Trophoblast cell (in vitro differentiated cells and primary cell): ENCODE results near the gene AP1S3.
"Not testable (repeated sequence)": the region's sequence is repeated elsewhere in the genome, so short reads cannot be mapped to it uniquely, and the experiment has no call there.

Experiments
- DNase-seq, 2 donors: peaks; one replicate each; pipeline ENCODE4 v3.0.0-alpha.2; 2016
- H2AFZ ChIP-seq: 2 replicates; pipeline ENCODE4 v1.6.1; 2013; ENCODE audit warnings: low read length, moderate library complexity, mild to moderate bottlenecking; ENCODE audit not compliant: insufficient read depth, poor library complexity
- H2AK5ac ChIP-seq: 2 replicates; pipeline ENCODE4 v1.6.1; 2013; ENCODE audit warnings: mild to moderate bottlenecking, low read length
- H2BK120ac ChIP-seq: 2 replicates; pipeline ENCODE4 v1.6.1; 2013; ENCODE audit warnings: low read length, mild to moderate bottlenecking, moderate library complexity; ENCODE audit not compliant: insufficient read depth, poor library complexity
- H2BK12ac ChIP-seq: 2 replicates; pipeline ENCODE4 v1.6.1; 2013; ENCODE audit warnings: mild to moderate bottlenecking, low read length, moderate library complexity
- H2BK5ac ChIP-seq: 2 replicates; pipeline ENCODE4 v1.6.1; 2013; ENCODE audit warnings: low read length, low read depth, moderate library complexity, mild to moderate bottlenecking; ENCODE audit not compliant: poor library complexity
- H3K14ac ChIP-seq: 2 replicates; pipeline ENCODE4 v1.6.1; 2013; ENCODE audit warnings: mild to moderate bottlenecking, low read length
- H3K18ac ChIP-seq: 2 replicates; pipeline ENCODE4 v1.6.1; 2013; ENCODE audit warnings: mild to moderate bottlenecking, low read length
- H3K23ac ChIP-seq: 2 replicates; pipeline ENCODE4 v1.6.1; 2013; ENCODE audit warnings: low read length
- H3K27ac ChIP-seq: 2 replicates; pipeline ENCODE4 v1.5.1; 2013; ENCODE audit warnings: low read depth, mild to moderate bottlenecking, inconsistent platforms, low read length, moderate library complexity
- H3K27me3 ChIP-seq: 2 replicates; pipeline ENCODE4 v1.6.1; 2013; ENCODE audit warnings: inconsistent platforms, mild to moderate bottlenecking, low read length, moderate library complexity; ENCODE audit not compliant: insufficient read depth
- H3K36me3 ChIP-seq, 2 experiments: 1 replicate in 1 of 2; 2 replicates in 1 of 2; pipeline ENCODE4 v1.6.1; 2013; ENCODE audit warnings: low read length in 2 of 2, mild to moderate bottlenecking in 2 of 2, moderate library complexity in 1 of 2; ENCODE audit not compliant: insufficient read depth in 2 of 2, control insufficient read depth in 1 of 2
- H3K4ac ChIP-seq: 2 replicates; pipeline ENCODE4 v1.6.1; 2013; ENCODE audit warnings: low read depth, mild to moderate bottlenecking, low read length, moderate library complexity
- H3K4me1 ChIP-seq, 2 experiments: 1 replicate in 1 of 2; 2 replicates in 1 of 2; pipeline ENCODE4 v1.6.1; 2013; ENCODE audit warnings: low read length in 2 of 2, mild to moderate bottlenecking in 2 of 2, moderate library complexity in 1 of 2; ENCODE audit not compliant: insufficient read depth in 2 of 2, control insufficient read depth in 1 of 2
- H3K4me2 ChIP-seq: 2 replicates; pipeline ENCODE4 v1.6.1; 2013; ENCODE audit warnings: inconsistent platforms, mild to moderate bottlenecking, low read length, moderate library complexity
- H3K4me3 ChIP-seq: 2 replicates; pipeline ENCODE4 v1.5.1; 2013; ENCODE audit warnings: mild to moderate bottlenecking, low read depth, low read length, inconsistent platforms
- H3K79me1 ChIP-seq: one replicate; pipeline ENCODE4 v1.6.1; 2013; ENCODE audit warnings: low read length
- H3K79me2 ChIP-seq: 2 replicates; pipeline ENCODE4 v1.6.1; 2013; ENCODE audit warnings: low read length, mild to moderate bottlenecking; ENCODE audit not compliant: control insufficient read depth, insufficient read depth, poor library complexity
- H3K9ac ChIP-seq: 2 replicates; pipeline ENCODE4 v1.6.1; 2013; ENCODE audit warnings: mild to moderate bottlenecking, low read length
- H3K9me3 ChIP-seq: 2 replicates; pipeline ENCODE4 v1.6.1; 2013; ENCODE audit warnings: low read depth, mild to moderate bottlenecking, control low read depth, inconsistent platforms, low read length; ENCODE audit not compliant: insufficient read depth
- H4K12ac ChIP-seq: 2 replicates; pipeline ENCODE4 v1.6.1; 2013; ENCODE audit warnings: low read depth, mild to moderate bottlenecking, low read length, moderate library complexity
- H4K8ac ChIP-seq: 2 replicates; pipeline ENCODE4 v1.6.1; 2013; ENCODE audit warnings: low read depth, mild to moderate bottlenecking, low read length, moderate library complexity
- H4K91ac ChIP-seq: one replicate; pipeline ENCODE4 v1.6.1; 2013; ENCODE audit warnings: low read depth, mild to moderate bottlenecking, low read length, moderate library complexity
- WGBS: extraction: QIAGEN DNeasy Blood & Tissue Kit; methylation state at CpG from one replicate; pipeline ENCODE4 v1.1.7; 2013; ENCODE audit warnings: missing lambda C conversion rate; ENCODE audit not compliant: insufficient read length, insufficient coverage; ENCODE audit errors: extremely low coverage; 5-methylcytosine and 5-hydroxymethylcytosine counted together

AP1S3 gene

DNA sequence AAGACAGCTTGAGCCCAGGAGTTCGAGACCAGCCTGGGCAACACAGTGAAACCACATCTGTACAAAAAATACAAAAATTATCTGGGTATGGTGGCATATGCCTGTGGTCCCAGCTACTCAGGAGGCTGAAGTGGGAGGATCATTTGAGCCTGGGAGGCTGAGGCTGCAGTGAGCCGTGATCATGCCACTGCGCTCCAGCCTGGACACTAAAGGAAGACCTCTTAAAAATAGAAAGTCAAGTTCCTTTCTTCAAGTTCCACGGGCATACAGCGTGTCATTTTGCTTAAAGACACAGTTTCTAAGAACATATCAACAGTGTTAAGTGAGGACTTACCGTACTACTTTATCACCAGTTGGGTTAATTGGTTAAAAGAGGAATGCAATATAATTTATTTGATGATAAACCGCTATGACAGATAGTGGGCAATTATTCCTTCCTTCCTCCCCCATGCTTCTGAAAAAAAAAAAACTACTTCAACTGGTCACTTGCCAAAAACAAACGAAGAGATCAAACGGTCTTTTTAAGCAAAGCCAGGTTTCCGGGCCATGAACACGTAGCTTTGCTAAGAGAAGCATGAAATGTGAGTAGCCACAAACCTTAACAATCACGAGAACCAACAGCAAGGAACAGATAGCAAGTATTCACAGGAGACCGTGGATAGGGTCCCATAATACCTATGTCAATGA, 21.4 kb downstream of the AP1S3 start:
- Histone ChIP-seq H2BK5ac (no peak overlapping the region), H3K36me3 (no peaks in the 10 kb centered on the region), H4K91ac (no peak overlapping the region), H3K4ac (no peak overlapping the region), H3K79me2 (no peaks in the 10 kb centered on the region), H2BK12ac (no peak overlapping the region), H3K27ac (no peak overlapping the region), H4K12ac (no peak overlapping the region), H3K79me1 (no peaks in the 10 kb centered on the region), H2AFZ (no peak overlapping the region), H3K14ac (no peak overlapping the region), H3K4me3 (no peak overlapping the region), H3K18ac (no peak overlapping the region), H3K9ac (no peak overlapping the region), H3K9me3 (no peaks in the 10 kb centered on the region), H3K27me3 (no peaks in the 10 kb centered on the region), H3K23ac (no peak overlapping the region), H3K4me2 (no peak overlapping the region), H3K4me1 (peaks cover 0 to 2% of the 10 kb centered on the region in 2 experiments), H4K8ac (no peak overlapping the region), H2BK120ac (no peak overlapping the region), H2AK5ac (no peak overlapping the region)
- no peak for DNase-seq
- WGBS = no CpG with 5 or more reads among the region's 13 CpGs

DNA sequence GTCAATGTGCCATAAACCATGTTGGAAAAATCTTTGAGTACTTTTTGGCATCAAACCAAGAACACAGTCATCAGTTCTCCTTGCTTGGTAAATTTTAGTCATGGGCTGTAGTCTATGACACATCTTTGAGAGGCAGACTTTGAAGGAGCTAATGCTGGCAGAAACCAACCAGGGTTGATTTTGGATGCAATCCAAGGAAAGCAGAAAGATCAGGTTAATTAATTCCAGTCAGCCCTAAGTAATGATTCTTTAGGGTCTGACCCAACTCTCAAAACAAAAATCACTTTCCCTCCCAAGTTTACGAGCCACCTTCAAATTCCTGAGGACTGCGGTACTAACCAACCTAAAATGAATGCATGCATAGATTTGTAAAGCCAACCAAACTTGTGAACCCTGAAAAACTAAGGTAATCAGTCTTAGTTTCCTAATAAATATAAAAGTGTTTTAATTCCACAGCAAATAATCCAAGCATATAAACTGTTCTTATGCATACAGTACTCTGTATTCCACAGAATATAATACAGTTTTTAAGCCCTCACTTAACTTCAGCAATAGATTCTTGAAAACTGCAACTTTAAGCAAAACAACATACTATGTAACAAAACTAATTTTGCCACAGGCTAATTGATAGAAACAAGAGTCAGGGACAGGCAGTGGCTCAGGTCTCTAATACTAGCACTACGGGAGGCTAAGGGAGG, 22.0 kb downstream of the AP1S3 start:
- Histone ChIP-seq H3K36me3 (no peaks in the 10 kb centered on the region), H3K9me3 (no peaks in the 10 kb centered on the region), H3K9ac (no peak overlapping the region), H2AFZ (no peak overlapping the region), H3K14ac (no peak overlapping the region), H2AK5ac (no peak overlapping the region), H3K4me1 (no peaks in the 10 kb centered on the region), H3K4me3 (no peak overlapping the region), H4K12ac (no peak overlapping the region), H3K4me2 (no peak overlapping the region), H3K23ac (no peak overlapping the region), H3K27me3 (no peaks in the 10 kb centered on the region), H2BK5ac (no peak overlapping the region), H3K18ac (no peak overlapping the region), H2BK120ac (no peak overlapping the region), H2BK12ac (no peak overlapping the region), H4K8ac (no peak overlapping the region), H3K4ac (no peak overlapping the region), H3K27ac (no peak overlapping the region), H3K79me2 (no peaks in the 10 kb centered on the region), H3K79me1 (no peaks in the 10 kb centered on the region), H4K91ac (no peak overlapping the region)
- DNase-seq = no peak
- no CpG with 5 or more reads among the region's 3 CpGs for WGBS

DNA sequence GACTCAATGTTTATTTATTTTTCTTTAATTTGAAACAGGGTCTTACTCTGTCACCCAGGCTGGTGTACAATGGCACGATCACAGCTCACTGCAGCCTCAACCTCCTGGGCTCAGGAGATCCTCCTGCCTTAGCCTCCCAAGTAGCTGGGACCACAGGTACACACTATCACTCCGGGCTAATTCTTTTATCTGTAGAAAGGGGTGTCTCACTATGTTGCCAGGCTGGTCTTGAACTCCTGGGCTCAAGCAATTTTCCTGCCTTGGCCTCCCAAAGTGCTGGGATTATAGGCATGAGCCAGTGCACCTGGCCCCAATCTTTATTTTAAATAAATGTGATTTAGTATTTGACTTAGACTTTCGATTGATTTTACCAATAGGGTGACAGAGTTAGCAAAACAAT, 22.6 kb downstream of the AP1S3 start:
- DNase-seq, H4K91ac ChIP-seq, H3K9ac ChIP-seq, H3K4ac ChIP-seq, H3K36me3 ChIP-seq, H3K27ac ChIP-seq, H3K79me2 ChIP-seq, H3K4me2 ChIP-seq, H3K27me3 ChIP-seq, H2BK5ac ChIP-seq, H3K18ac ChIP-seq, H4K8ac ChIP-seq, H3K4me1 ChIP-seq, H4K12ac ChIP-seq, H3K9me3 ChIP-seq, H2AFZ ChIP-seq, H2BK120ac ChIP-seq, H3K79me1 ChIP-seq, H2AK5ac ChIP-seq, H3K4me3 ChIP-seq, H2BK12ac ChIP-seq, H3K14ac ChIP-seq, H3K23ac ChIP-seq: not testable (repeated sequence)
- no CpG with 5 or more reads among the region's 3 CpGs for WGBS

DNA sequence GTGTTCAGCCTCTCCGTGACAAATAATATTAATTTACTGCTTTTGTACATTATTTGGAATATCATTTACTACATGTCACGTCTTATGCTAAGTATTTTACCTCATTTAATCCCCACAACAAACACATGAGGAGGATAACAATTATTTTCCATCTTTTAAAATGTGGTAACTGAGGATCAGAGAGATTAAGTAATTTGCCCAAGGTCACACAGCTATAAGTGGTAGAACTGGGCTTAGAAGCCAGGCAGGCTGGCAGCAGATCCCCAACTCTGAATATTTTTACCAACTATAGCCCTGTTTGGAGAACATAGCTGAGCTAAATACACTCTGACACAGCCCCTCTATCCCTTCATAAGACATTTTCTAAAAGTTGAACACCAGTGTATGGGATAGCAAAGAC, 24.1 kb downstream of the AP1S3 start:
- Histone ChIP-seq H4K8ac (no peak overlapping the region), H3K27me3 (no peaks in the 10 kb centered on the region), H3K23ac (no peak overlapping the region), H3K4me3 (no peak overlapping the region), H3K14ac (no peak overlapping the region), H3K36me3 (no peaks in the 10 kb centered on the region), H3K79me2 (no peaks in the 10 kb centered on the region), H3K4me2 (no peak overlapping the region), H3K79me1 (no peaks in the 10 kb centered on the region), H2BK5ac (no peak overlapping the region), H2BK12ac (no peak overlapping the region), H3K9me3 (no peaks in the 10 kb centered on the region), H2BK120ac (no peak overlapping the region), H3K18ac (no peak overlapping the region), H2AFZ (no peak overlapping the region), H3K4ac (no peak overlapping the region), H3K4me1 (no peaks in the 10 kb centered on the region), H2AK5ac (no peak overlapping the region), H4K91ac (no peak overlapping the region), H3K9ac (no peak overlapping the region), H3K27ac (no peak overlapping the region), H4K12ac (no peak overlapping the region)
- WGBS = no CpG with 5 or more reads among the region's 2 CpGs
- no peak for DNase-seq
